ENCODE measurements around the gene C19orf33.

C19orf33 gene

GRCh38 chr19:38288123-38288855 is 15.8 kb upstream of the C19orf33 start:
- Mint-ChIP-seq H3K36me3 (ENCODE audit: low read depth) (peaks cover 22% of the 10 kb centered on the region), H3K27ac (no peak overlapping the region), H3K27me3 (ENCODE audit: low read depth) (no peaks in the 10 kb centered on the region), H3K9me3 (no peaks in the 10 kb centered on the region), H3K4me1 (ENCODE audit: low read depth) (peaks cover 3% of the 10 kb centered on the region), H3K4me3 (no peak overlapping the region)
- no peak for DNase-seq (ENCODE audit: low spot score)

GRCh38 chr19:38289955-38290354 is 14.1 kb upstream of the C19orf33 start:
- Mint-ChIP-seq H3K36me3 (ENCODE audit: low read depth) (peaks cover 16% of the 10 kb centered on the region), H3K4me3 (no peak overlapping the region), H3K27ac (no peak overlapping the region), H3K4me1 (ENCODE audit: low read depth) (no peaks in the 10 kb centered on the region), H3K9me3 (no peaks in the 10 kb centered on the region), H3K27me3 (ENCODE audit: low read depth) (no peaks in the 10 kb centered on the region)
- no peak for DNase-seq (ENCODE audit: low spot score)

- Mint-ChIP-seq H3K4me1 (ENCODE audit: low read depth) (no peaks in the 10 kb centered on the region), H3K36me3 (ENCODE audit: low read depth) (peaks cover 14% of the 10 kb centered on the region), H3K27ac (no peak overlapping the region), H3K4me3 (no peak overlapping the region), H3K9me3 (no peaks in the 10 kb centered on the region), H3K27me3 (ENCODE audit: low read depth) (no peaks in the 10 kb centered on the region)
- DNase-seq (ENCODE audit: low spot score): no peak
Observed at GRCh38 chr19:38290631-38291147, 13.4 kb upstream of the C19orf33 start.

GRCh38 chr19:38291855-38292254 is 12.2 kb upstream of the C19orf33 start:
- Mint-ChIP-seq H3K27me3 (ENCODE audit: low read depth) (no peaks in the 10 kb centered on the region), H3K4me1 (ENCODE audit: low read depth) (no peaks in the 10 kb centered on the region), H3K36me3 (ENCODE audit: low read depth) (peaks cover 8% of the 10 kb centered on the region), H3K27ac (no peak overlapping the region), H3K4me3 (no peak overlapping the region), H3K9me3 (no peaks in the 10 kb centered on the region)
- DNase-seq (ENCODE audit: low spot score): no peak

- H3K9me3 Mint-ChIP-seq: no peaks in the 10 kb centered on the region
- H3K27ac Mint-ChIP-seq: no peak overlapping the region
- H3K4me1 Mint-ChIP-seq (ENCODE audit: low read depth): no peaks in the 10 kb centered on the region
- peaks cover 4% of the 10 kb centered on the region for H3K36me3 Mint-ChIP-seq (ENCODE audit: low read depth)
- no peak overlapping the region for H3K4me3 Mint-ChIP-seq
- DNase-seq (ENCODE audit: low spot score): no peak
- no peaks in the 10 kb centered on the region for H3K27me3 Mint-ChIP-seq (ENCODE audit: low read depth)
Observed at GRCh38 chr19:38293281-38293680, 10.8 kb upstream of the C19orf33 start.

GRCh38 chr19:38294090-38294489 is 10.0 kb upstream of the C19orf33 start:
- no peak for DNase-seq (ENCODE audit: low spot score)
- no peaks in the 10 kb centered on the region for H3K4me1 Mint-ChIP-seq (ENCODE audit: low read depth)
- no peak overlapping the region for H3K4me3 Mint-ChIP-seq
- H3K27ac Mint-ChIP-seq: no peak overlapping the region
- peaks cover 4% of the 10 kb centered on the region for H3K36me3 Mint-ChIP-seq (ENCODE audit: low read depth)
- no peaks in the 10 kb centered on the region for H3K9me3 Mint-ChIP-seq
- H3K27me3 Mint-ChIP-seq (ENCODE audit: low read depth): no peaks in the 10 kb centered on the region

- H3K27me3 Mint-ChIP-seq (ENCODE audit: low read depth): no peaks in the 10 kb centered on the region
- no peak for DNase-seq (ENCODE audit: low spot score)
- H3K9me3 Mint-ChIP-seq: no peaks in the 10 kb centered on the region
- H3K27ac Mint-ChIP-seq: no peak overlapping the region
- H3K4me1 Mint-ChIP-seq (ENCODE audit: low read depth): no peaks in the 10 kb centered on the region
- peaks cover 2% of the 10 kb centered on the region for H3K36me3 Mint-ChIP-seq (ENCODE audit: low read depth)
- H3K4me3 Mint-ChIP-seq: no peak overlapping the region
Observed at GRCh38 chr19:38298821-38299680, 5.0 kb upstream of the C19orf33 start.

- Mint-ChIP-seq H3K27me3 (ENCODE audit: low read depth) (no peaks in the 10 kb centered on the region), H3K4me3 (no peak overlapping the region), H3K27ac (no peak overlapping the region), H3K9me3 (no peaks in the 10 kb centered on the region), H3K36me3 (ENCODE audit: low read depth) (peaks cover 10% of the 10 kb centered on the region), H3K4me1 (ENCODE audit: low read depth) (no peaks in the 10 kb centered on the region)
- no peak for DNase-seq (ENCODE audit: low spot score)
Observed at GRCh38 chr19:38304352-38304865, 358 bp downstream of the C19orf33 start.

GRCh38 chr19:38304866-38305429 is 897 bp downstream of the C19orf33 start:
- Mint-ChIP-seq H3K36me3 (ENCODE audit: low read depth) (peaks cover 14% of the 10 kb centered on the region), H3K4me1 (ENCODE audit: low read depth) (no peaks in the 10 kb centered on the region), H3K27me3 (ENCODE audit: low read depth) (no peaks in the 10 kb centered on the region), H3K9me3 (no peaks in the 10 kb centered on the region), H3K4me3 (no peak overlapping the region), H3K27ac (no peak overlapping the region)
- no peak for DNase-seq (ENCODE audit: low spot score)

- Mint-ChIP-seq H3K27ac (no peak overlapping the region), H3K4me3 (no peak overlapping the region), H3K27me3 (ENCODE audit: low read depth) (no peaks in the 10 kb centered on the region), H3K36me3 (ENCODE audit: low read depth) (peaks cover 20% of the 10 kb centered on the region), H3K9me3 (no peaks in the 10 kb centered on the region), H3K4me1 (ENCODE audit: low read depth) (peaks cover 3% of the 10 kb centered on the region)
- no peak for DNase-seq (ENCODE audit: low spot score)
Observed at GRCh38 chr19:38306236-38306635, 2.2 kb downstream of the C19orf33 start.

- Mint-ChIP-seq H3K4me1 (ENCODE audit: low read depth) (peaks cover 3% of the 10 kb centered on the region), H3K4me3 (no peak overlapping the region), H3K27ac (no peak overlapping the region), H3K27me3 (ENCODE audit: low read depth) (no peaks in the 10 kb centered on the region), H3K36me3 (ENCODE audit: low read depth) (peaks cover 20% of the 10 kb centered on the region), H3K9me3 (no peaks in the 10 kb centered on the region)
- DNase-seq (ENCODE audit: low spot score): no peak
Observed at GRCh38 chr19:38307076-38307475, 3.0 kb downstream of the C19orf33 start.

GRCh38 chr19:38307597-38307996 is 3.5 kb downstream of the C19orf33 start:
- no peak overlapping the region for H3K27ac Mint-ChIP-seq
- peaks cover 6% of the 10 kb centered on the region for H3K4me1 Mint-ChIP-seq (ENCODE audit: low read depth)

GRCh38 chr19:38308006-38308766 is 4.1 kb downstream of the C19orf33 start:
- peaks cover 20% of the 10 kb centered on the region for H3K36me3 Mint-ChIP-seq (ENCODE audit: low read depth)
- no peaks in the 10 kb centered on the region for H3K27me3 Mint-ChIP-seq (ENCODE audit: low read depth)
- no peak overlapping the region for H3K4me3 Mint-ChIP-seq
- DNase-seq (ENCODE audit: low spot score): no peak
- no peaks in the 10 kb centered on the region for H3K9me3 Mint-ChIP-seq
- peaks cover 9% of the 10 kb centered on the region for H3K4me1 Mint-ChIP-seq (ENCODE audit: low read depth)
- no peak overlapping the region for H3K27ac Mint-ChIP-seq

More at GRCh38 chr19:38307597-38307996, 3.5 kb downstream of the C19orf33 start:
- no peak for DNase-seq (ENCODE audit: low spot score)
- Mint-ChIP-seq H3K9me3 (no peaks in the 10 kb centered on the region), H3K36me3 (ENCODE audit: low read depth) (peaks cover 20% of the 10 kb centered on the region), H3K4me3 (no peak overlapping the region), H3K27me3 (ENCODE audit: low read depth) (no peaks in the 10 kb centered on the region)

Measured in T-helper 2 cell treated with Interferon-gamma antibody and Interleukin-4, amounts not matched to agents 5 μg/mL and 100 μg/mL, for 36 hours (primary cell).